HEK293T (cell line): ENCODE measurements around the gene LCNL1.

Source experiments
- CTCF ChIA-PET: fragments of 350-600 bp; formaldehyde crosslinking; extraction: SDS; loops from one replicate; lab custom pipeline; 2021; ENCODE audit warnings: antibody characterized with exemption, inconsistent platforms; lab: Yijun Ruan, JAX
- POLR2A ChIA-PET: fragments of 350-600 bp; formaldehyde crosslinking; extraction: SDS; loops from one replicate; lab custom pipeline; 2020; ENCODE audit warnings: antibody characterized with exemption, inconsistent platforms; lab: Yijun Ruan, JAX
- DNase-seq: peaks from one replicate; pipeline ENCODE4 v3.0.0; 2012; ENCODE audit warnings: mixed read lengths; ENCODE audit errors: extremely low spot score
- ARNT ChIP-seq: fragments of 450-650 bp; IDR thresholded peaks from 2 replicates; pipeline ENCODE4 v1.6.1; 2017; ENCODE audit warnings: mild to moderate bottlenecking
- BHLHE40 ChIP-seq: fragments of 450-650 bp; IDR thresholded peaks from 2 replicates; pipeline ENCODE4 v1.6.1; 2016; ENCODE audit warnings: mild to moderate bottlenecking, moderate library complexity, borderline replicate concordance
- CTBP1 ChIP-seq: fragments of 450-650 bp; IDR thresholded peaks from 2 replicates; pipeline ENCODE4 v1.6.1; 2016; ENCODE audit warnings: borderline replicate concordance
- ELF4 ChIP-seq: fragments of 450-650 bp; IDR thresholded peaks from 2 replicates; pipeline ENCODE4 v1.6.1; 2017; ENCODE audit warnings: antibody characterized with exemption
- FOXA1 ChIP-seq: fragments of 450-650 bp; IDR thresholded peaks from 2 replicates; pipeline ENCODE4 v1.6.1; 2016; ENCODE audit warnings: mild to moderate bottlenecking
- FOXK2 ChIP-seq: fragments of 450-650 bp; IDR thresholded peaks from 2 replicates; pipeline ENCODE4 v1.6.1; 2016; ENCODE audit warnings: mild to moderate bottlenecking
- FOXM1 ChIP-seq: fragments of 450-650 bp; IDR thresholded peaks from 2 replicates; pipeline ENCODE4 v1.6.1; 2017; ENCODE audit warnings: mild to moderate bottlenecking, borderline replicate concordance
- HDGF ChIP-seq: fragments of 450-650 bp; IDR thresholded peaks from 2 replicates; pipeline ENCODE4 v1.6.1; 2017; ENCODE audit warnings: antibody characterized with exemption, borderline replicate concordance
- L3MBTL2 ChIP-seq: fragments of 450-650 bp; conservative IDR thresholded peaks from 2 replicates; pipeline ENCODE4 v1.6.1; 2016; ENCODE audit warnings: mild to moderate bottlenecking
- LEF1 ChIP-seq: fragments of 450-650 bp; IDR thresholded peaks from 2 replicates; pipeline ENCODE4 v1.6.1; 2017; ENCODE audit warnings: mild to moderate bottlenecking, borderline replicate concordance
- NFRKB ChIP-seq: fragments of 450-650 bp; IDR thresholded peaks from 2 replicates; pipeline ENCODE4 v1.6.1; 2016; ENCODE audit warnings: mild to moderate bottlenecking, moderate library complexity
- PKNOX1 ChIP-seq: fragments of 450-650 bp; IDR thresholded peaks from 2 replicates; pipeline ENCODE4 v1.6.1; 2016
- SP1 ChIP-seq: fragments of 450-650 bp; IDR thresholded peaks from 2 replicates; pipeline ENCODE4 v1.6.1; 2017
- SUZ12 ChIP-seq: fragments of 450-650 bp; IDR thresholded peaks from 2 replicates; pipeline ENCODE4 v1.6.1; 2016; ENCODE audit warnings: mild to moderate bottlenecking
- TARDBP ChIP-seq: fragments of 450-650 bp; IDR thresholded peaks from 2 replicates; pipeline ENCODE4 v1.6.1; 2016
- ZNF384 ChIP-seq: fragments of 450-650 bp; IDR thresholded peaks from 2 replicates; pipeline ENCODE4 v1.6.1; 2016

The LCNL1 gene

GRCh38 chr9:136947955-136948510 lies 34.8 kb upstream of the LCNL1 start:
- POLR2A ChIA-PET = interaction anchor here (0.7 to 3.8 kb wide), 6 partner anchors 9 to 88 kb away, joined by 3 to 14 read pairs (median 4); partner anchors contain the start of gene PAXX
- CTCF ChIA-PET = interaction anchor here (0.8 to 2.5 kb wide), 17 partner anchors 9 to 190 kb away, joined by 3 to 45 read pairs (median 4); partner anchors contain the start of genes ABCA2, CLIC3 and LCN8
- no peak for DNase-seq
- TF ChIP-seq ELF4 = no peak
- TF ChIP-seq SP1 = no peak
- TF ChIP-seq TARDBP = no peak
- TF ChIP-seq ARNT = no peak

GRCh38 chr9:136949239-136949816 lies 33.5 kb upstream of the LCNL1 start:
- no peak for DNase-seq
- CTCF ChIA-PET = interaction anchor here (1.0 to 2.5 kb wide), 2 partner anchors 85 to 86 kb away, joined by 3 to 45 read pairs; no protein-coding TSS in a partner anchor
- POLR2A ChIA-PET = interaction anchor here (1.0 to 3.8 kb wide), 3 partner anchors 25 to 101 kb away, joined by 3 to 14 read pairs (median 3); no protein-coding TSS in a partner anchor
- TF ChIP-seq FOXM1 (no peak), NFRKB (no peak), CTBP1 (no peak), HDGF (no peak), ARNT (no peak), FOXA1 (no peak), SUZ12 (no peak), ELF4 (no peak), ZNF384 (no peak), SP1 (no peak), TARDBP (no peak), BHLHE40 (no peak)

- no peak for TF ChIP-seq FOXM1
- no peak for TF ChIP-seq LEF1
- TF ChIP-seq L3MBTL2 = peak; percentile 75
- ChIA-PET CTCF (interaction anchor here (1.0 to 1.3 kb wide), 2 partner anchors 79 to 85 kb away, joined by 3 read pairs; no protein-coding TSS in a partner anchor), POLR2A (interaction anchor here (0.6 to 3.8 kb wide), 8 partner anchors 11 to 102 kb away, joined by 3 to 14 read pairs (median 3); partner anchors contain the start of gene PAXX)
Measured at GRCh38 chr9:136949817-136950655, 32.8 kb upstream of the LCNL1 start.

GRCh38 chr9:136950656-136951276 lies 32.0 kb upstream of the LCNL1 start:
- ChIA-PET CTCF (interaction anchor here (1.3 kb wide), 1 partner anchor 79 kb away, joined by 3 read pairs; no protein-coding TSS in a partner anchor), POLR2A (interaction anchor here (0.6 to 3.8 kb wide), 10 partner anchors 9 to 85 kb away, joined by 3 to 14 read pairs (median 3); partner anchors contain the start of gene PAXX)
- TF ChIP-seq PKNOX1 (no peak), FOXM1 (no peak), FOXA1 (no peak), ELF4 (no peak), BHLHE40 (no peak), SP1 (no peak), ZNF384 (no peak), HDGF (no peak), TARDBP (no peak), LEF1 (no peak), NFRKB (no peak), SUZ12 (no peak), L3MBTL2 (no peak), CTBP1 (no peak), ARNT (no peak), FOXK2 (no peak)
- no peak for DNase-seq

More at GRCh38 chr9:136949817-136950655, 32.8 kb upstream of the LCNL1 start:
- DNase-seq = peak; percentile 98

- POLR2A ChIA-PET = interaction anchor here (1.1 to 1.2 kb wide), 4 partner anchors 8 to 49 kb away, joined by 3 read pairs; no protein-coding TSS in a partner anchor
- TF ChIP-seq SUZ12 (no peak), CTBP1 (no peak), SP1 (no peak), FOXA1 (no peak), ZNF384 (no peak), TARDBP (no peak), ELF4 (no peak), LEF1 (no peak), HDGF (no peak), FOXK2 (no peak), L3MBTL2 (no peak), PKNOX1 (no peak), BHLHE40 (no peak), FOXM1 (no peak), NFRKB (no peak), ARNT (no peak)
- no peak for DNase-seq
- CTCF ChIA-PET = interaction anchor here (1.3 kb wide), 1 partner anchor 78 kb away, joined by 3 read pairs; no protein-coding TSS in a partner anchor
Measured at GRCh38 chr9:136951541-136952320, 31.1 kb upstream of the LCNL1 start, which contains the start of gene LCN12. Gene LCN12, plus strand, starts transcription at chr9:136952273. Its CDS starts 55 bp downstream, at chr9:136952328.
